GM18951 (cell line): Measurements from ENCODE around the gene EDIL3.

Experiments used
- POLR2A ChIP-seq: IDR thresholded peaks from 4 replicates; pipeline ENCODE4 v1.6.1; 2011; ENCODE audit warnings: mild to moderate bottlenecking; ENCODE audit not compliant: insufficient read length, insufficient read depth; ENCODE audit errors: extremely low read depth
- in situ Hi-C: fragments of 300-500 bp; cut with MboI; formaldehyde crosslinking; loops from one replicate; pipeline ENCODE4 v1.12.0; 2022; ENCODE audit warnings: low sequenced_read_pairs, mixed read lengths, inconsistent platforms; ENCODE audit not compliant: unreplicated experiment

The EDIL3 gene

GRCh38 chr5:84383816-84384603 is 670 bp downstream of the EDIL3 start:
- no peak for TF ChIP-seq POLR2A
- in situ Hi-C loops: no loop called here

DNA sequence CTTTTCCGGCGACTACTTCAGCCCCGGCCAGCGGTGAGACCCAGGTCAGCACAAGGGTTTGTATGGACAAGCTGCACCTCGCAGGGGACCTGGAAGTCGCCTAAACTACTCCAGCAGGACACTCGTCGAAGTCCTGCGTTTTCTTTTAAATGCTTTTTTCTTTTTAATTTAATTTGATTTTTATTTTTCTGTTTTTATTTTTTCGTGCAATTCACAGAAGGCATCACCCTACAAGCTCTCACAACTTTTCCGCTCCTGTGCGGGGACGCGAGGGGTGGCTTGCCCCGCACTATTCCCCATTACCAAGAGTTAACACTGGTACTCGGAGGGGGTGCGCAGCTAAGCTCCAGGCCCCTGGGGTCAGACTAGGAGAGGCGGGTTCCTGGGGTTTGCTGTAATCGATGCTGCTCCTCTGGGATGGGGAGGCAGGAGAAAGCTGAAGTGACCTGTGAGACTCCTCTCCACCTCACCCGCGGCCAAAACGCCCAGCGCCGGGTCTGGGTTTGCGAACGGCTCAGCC is 1.3 kb downstream of the EDIL3 start:
- TF ChIP-seq POLR2A: no peak
- in situ Hi-C loops: no loop called here

DNA sequence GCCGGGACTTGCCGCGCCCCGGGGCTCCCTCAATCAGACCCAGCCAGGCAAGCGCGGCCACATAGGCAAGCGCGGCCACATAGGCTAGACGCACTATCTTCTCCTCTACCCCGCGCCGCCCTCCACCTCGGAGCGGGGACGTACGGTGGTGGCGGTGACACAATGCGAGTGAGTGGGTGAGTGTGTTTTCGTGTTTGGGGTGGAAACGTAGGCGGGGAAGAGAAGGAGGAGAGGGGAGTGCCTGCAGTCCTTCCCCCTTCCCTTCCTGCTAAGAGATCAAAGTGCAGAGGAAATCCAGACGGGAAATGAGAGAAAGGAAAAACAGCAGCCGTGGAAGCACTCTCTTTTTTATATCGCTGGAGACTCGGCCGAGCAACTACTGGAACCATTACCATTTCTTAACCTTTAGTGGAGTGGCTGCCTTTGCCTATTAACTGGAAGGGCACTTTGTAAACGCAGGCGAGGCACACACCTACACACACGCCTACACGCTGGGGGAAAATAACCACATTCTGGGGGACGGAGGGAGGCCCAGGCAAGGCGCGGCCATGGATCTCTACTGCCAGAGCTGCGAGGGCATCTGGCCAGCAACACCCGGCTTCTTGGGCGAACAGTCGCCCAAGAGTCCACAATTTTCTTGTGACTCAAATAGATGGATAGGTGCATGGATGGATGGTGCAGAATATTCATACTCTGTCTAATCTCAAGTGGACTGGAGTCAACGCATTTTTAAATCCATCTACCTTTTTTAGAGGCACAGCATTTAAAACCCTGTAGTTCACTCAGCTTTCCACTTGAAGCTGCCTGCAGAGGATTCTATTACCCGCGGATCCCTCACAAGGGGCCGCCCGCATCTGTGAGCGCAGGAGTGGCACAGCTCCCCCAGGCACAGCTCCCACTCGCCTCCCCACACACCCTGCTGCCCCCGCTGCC is 2.1 kb downstream of the EDIL3 start:
- in situ Hi-C loops: no loop called here
- no peak for TF ChIP-seq POLR2A

- in situ Hi-C loops: no loop called here
- no peak for TF ChIP-seq POLR2A
These were observed 2.9 kb downstream of the EDIL3 start for GRCh38 chr5:84381502-84382362.

DNA sequence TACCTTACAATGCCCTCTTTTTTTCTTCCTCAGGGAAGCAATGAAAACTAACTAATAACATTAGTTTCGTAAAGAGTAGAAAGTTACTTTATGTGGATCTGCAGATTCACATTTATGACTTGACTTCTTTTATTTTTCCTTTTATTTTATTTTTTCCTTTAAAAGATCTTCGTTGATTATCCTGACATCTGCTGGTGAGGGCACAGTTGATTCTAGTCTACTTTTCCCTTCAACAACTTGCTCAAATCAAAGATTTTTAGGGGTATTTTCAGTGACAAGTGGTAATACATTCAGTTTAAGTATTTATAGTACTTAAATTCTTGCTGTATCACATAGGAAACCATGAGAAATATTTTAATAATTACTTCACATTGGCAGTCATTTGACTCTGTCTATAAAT is 4.9 kb downstream of the EDIL3 start:
- no peak for TF ChIP-seq POLR2A
- in situ Hi-C loops: no loop called here

- in situ Hi-C loops: no loop called here
These were observed 5.7 kb downstream of the EDIL3 start for GRCh38 chr5:84378961-84379360.

GRCh38 chr5:84378420-84378819 is 6.3 kb downstream of the EDIL3 start:
- TF ChIP-seq POLR2A: no peak

More at GRCh38 chr5:84378961-84379360, 5.7 kb downstream of the EDIL3 start:
- TF ChIP-seq POLR2A: no peak

GRCh38 chr5:84376346-84376745 is 8.3 kb downstream of the EDIL3 start:
- in situ Hi-C loops: no loop called here
- no peak for TF ChIP-seq POLR2A

More at GRCh38 chr5:84378420-84378819, 6.3 kb downstream of the EDIL3 start:
- in situ Hi-C loops: no loop called here

DNA sequence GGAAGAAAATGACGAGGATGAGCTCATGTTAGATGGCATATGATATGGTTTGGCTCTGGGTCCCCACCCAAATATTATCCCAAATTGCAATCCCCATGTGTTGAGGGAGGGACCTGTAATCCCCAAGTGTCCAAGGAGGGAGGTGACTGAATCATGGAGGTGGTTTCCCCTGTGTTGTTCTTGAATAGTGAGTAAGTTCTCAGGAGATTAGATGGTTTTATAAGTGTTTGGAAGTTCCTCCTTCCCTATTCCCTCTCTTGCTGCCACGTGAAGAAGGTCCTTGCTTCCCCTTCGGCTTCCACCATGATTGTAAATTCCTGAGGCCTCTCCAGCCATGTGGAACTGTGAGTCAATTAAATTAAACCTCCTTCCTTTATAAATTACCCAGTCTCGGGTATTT is 10.1 kb downstream of the EDIL3 start:
- no peak for TF ChIP-seq POLR2A
- in situ Hi-C loops: no loop called here

DNA sequence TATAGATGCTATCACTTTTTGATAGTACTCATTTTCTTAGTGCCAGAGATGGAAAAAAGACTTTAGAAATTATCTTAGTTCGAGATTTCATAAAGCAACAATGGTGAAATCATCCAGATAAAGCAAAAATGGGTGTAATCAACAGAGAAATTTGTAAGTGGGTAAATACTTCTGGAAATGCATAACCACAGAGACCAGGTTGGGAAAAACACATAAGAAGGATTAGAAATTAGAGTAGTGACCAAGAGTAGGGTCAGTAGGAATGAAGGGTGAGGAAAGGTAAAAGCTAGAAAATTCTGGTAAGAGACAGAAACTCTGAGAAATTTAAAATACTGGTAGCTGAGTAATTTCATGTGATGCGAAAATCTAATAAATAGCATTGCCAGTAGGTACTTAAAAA is 11.2 kb downstream of the EDIL3 start:
- no peak for TF ChIP-seq POLR2A
- in situ Hi-C loops: no loop called here

GRCh38 chr5:84372066-84372695 is 12.5 kb downstream of the EDIL3 start:
- in situ Hi-C loops: no loop called here
- TF ChIP-seq POLR2A: no peak

GRCh38 chr5:84370176-84370575 is 14.5 kb downstream of the EDIL3 start:
- no peak for TF ChIP-seq POLR2A

More at GRCh38 chr5:84370176-84370575, 14.5 kb downstream of the EDIL3 start:
- in situ Hi-C loops: no loop called here
